A172 (cell line): ENCODE results near the gene IQCH. TPM values are rescaled to one million over a fixed set of nuclear protein-coding genes. Genes with fewer than 3 reads are reported as not detected.
A peak's percentile ranks its signal among the peaks of the same experiment; 100 is the strongest.

ENCODE experiments used
- DNase-seq: peaks from one replicate; pipeline ENCODE4 v3.0.0-alpha.2; 2015; ENCODE audit warnings: low spot score
- total RNA-seq: library from RNA; depleted of rRNA; stranded (reverse); fragments of >200 nt; shearing (Covaris generic); gene quantifications from 2 replicates; pipeline ENCODE4 v1.2.3, GENCODE V29; 2014

Gene IQCH
- total RNA-seq, 1 experiment from 2014 or later: 3.1 TPM

- peak; percentile 35 for DNase-seq
Observed at GRCh38 chr15:67501177-67501835, 246.7 kb downstream of the IQCH start.

DNA sequence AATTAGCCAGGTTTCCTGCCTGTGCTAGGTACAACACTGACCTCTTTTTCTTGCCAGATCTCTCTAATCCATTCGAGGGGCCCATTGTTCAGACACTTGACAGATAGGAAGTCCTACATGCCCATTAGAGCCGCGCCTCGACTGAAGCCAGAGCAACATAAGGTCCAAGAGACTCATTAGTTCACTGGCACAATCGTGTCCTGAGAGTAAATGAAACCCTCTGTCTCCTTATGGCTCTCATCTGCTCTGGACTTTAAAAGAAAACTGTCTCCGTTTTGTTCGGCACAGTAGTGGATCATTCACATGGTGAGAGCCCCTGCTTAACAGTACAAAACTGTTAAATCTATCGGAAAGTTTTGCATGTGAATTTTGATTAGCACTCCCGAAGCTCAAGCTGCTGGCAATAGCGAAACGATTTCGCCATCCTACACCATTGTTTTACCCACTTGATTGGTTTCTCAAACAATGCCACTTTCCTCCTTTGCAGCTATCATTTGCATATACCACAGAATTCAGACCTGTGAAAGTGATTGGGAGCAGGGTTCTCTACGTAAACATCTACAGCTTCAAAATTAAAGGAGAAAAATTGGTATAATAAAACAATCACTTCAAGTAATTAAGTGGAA, 247.4 kb downstream of the IQCH start:
- DNase-seq: no peak

- DNase-seq: peak; percentile 13
Observed at GRCh38 chr15:67504056-67504455, 249.5 kb downstream of the IQCH start.

DNA sequence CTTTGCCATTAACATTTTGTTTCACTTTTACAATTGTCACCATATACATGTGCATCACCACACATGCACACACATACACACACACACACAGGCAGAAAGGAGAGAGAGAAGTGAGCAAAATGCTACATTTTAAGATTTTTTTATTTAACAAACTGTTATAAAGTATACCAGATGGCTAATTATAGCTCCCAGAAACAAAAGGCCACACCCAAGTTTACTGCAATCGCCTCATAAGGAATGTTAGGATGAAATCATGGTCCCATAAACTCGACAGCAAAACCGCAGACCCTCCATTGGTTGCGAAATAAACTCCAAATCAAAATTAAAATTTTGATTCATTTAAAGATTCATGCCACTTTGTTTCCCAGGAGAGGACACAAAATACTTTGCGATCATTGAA, 250.2 kb downstream of the IQCH start:
- DNase-seq: peak; percentile 31

- DNase-seq: no peak
Observed at GRCh38 chr15:67505675-67506572, 251.3 kb downstream of the IQCH start.

DNA sequence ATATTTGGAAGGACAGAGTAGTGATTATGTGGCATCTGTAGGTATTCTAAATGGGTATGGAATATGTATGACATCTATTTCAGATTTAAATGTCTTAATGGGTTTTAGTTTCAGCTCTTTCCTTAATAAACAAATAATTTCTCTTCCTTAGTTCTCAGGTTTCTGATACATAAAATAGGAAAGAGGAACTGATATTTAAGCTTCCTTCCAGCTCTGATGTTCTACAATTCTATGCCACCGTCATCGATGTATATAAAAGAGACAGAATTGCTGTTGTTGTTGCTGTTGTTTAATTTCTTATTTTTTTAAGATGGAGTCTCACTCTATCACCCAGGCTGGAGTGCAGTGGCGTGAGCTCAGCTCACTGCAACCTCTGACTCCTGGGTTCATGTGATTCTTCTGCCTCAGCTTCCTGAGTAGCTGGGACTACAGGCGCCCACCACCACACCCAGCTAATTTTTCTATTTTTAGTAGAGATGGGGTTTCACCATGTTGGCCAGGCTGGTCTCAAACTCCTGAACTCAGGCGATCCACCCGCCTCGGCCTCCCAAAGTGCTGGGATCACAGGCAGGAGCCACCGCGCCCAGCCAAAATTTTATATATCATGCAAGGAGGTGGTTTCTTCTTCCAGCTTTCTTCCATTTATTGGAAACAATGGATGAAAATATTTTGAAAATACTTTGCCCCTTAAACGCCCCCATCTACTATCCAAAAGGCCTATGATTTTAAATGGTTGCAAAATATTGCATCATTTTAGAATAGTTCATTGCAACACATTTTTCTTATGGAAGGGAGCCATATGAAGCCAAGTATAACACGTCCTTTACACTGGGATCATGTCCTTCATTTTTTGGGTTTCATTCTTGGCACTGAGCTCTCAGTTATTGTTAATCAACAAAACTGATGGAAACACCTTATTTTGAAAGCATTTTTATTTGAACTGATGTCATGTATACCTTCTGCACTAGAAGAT, 252.5 kb downstream of the IQCH start:
- no peak for DNase-seq

DNA sequence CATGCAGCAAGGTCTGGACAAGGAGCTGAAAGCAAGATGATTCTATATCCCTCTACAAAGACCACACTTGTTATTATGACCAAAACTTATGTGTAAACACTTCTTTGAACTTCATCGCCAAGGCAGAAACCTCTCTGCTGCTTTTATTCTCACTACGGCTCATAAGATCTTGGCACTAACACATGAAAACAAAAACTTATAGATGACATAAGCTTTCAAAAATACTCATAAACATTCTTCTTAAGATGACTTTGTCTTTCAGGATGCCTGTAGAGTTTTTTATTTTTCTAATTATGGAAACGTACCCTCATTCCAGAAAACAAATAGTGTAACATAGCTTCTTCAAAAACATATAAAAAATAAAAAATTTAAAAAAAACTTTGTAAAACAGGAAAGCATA, 253.8 kb downstream of the IQCH start:
- DNase-seq: no peak

- no peak for DNase-seq
Observed at GRCh38 chr15:67509918-67510317, 255.3 kb downstream of the IQCH start.

DNA sequence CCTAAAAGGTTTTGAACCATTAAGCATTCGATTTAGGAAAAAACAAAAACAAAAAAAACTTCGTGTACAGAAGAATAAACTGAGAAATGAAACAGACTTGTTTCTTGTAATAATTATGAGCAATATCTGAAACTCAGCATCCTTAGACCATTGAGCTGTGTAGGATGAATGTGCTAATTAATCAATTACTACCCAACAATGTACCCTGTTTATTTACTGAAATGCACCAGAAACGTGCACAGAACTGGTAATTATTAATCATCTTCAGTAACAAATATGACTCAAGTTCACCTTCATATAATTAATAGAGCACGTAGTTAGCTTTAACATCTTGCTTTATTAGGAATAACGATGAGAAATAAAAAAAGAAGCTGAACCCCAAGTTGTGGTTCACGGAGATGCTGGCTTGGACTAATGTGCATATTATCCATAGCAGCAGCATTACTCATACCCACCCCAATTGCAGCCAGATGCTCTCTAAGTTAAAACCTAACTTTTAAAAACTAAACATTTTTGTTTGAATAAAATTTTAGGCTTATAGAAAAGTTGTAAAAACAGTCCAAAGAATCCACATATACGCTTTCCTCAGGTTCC, 256.1 kb downstream of the IQCH start:
- DNase-seq: peak; percentile 62

GRCh38 chr15:67511606-67512005, 257.0 kb downstream of the IQCH start:
- DNase-seq: no peak

DNA sequence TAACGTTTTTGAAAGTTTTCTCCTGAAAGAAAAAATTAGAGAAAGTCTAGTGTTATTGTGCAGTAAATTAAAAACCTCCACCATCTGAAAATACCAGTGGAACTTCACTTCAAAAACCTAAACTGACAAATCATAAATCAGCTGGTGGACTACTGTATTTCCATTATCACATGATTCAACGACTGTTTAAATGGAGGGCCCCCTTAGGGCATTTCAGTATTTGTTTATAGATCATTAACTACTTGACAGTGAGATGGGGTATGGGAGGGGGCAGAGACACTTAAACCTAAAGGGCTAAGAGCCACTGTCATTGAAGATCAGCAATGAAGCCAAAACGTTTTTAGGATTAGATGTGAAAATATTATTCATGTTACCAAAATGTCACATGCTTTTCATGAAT, 257.6 kb downstream of the IQCH start:
- DNase-seq: no peak

DNA sequence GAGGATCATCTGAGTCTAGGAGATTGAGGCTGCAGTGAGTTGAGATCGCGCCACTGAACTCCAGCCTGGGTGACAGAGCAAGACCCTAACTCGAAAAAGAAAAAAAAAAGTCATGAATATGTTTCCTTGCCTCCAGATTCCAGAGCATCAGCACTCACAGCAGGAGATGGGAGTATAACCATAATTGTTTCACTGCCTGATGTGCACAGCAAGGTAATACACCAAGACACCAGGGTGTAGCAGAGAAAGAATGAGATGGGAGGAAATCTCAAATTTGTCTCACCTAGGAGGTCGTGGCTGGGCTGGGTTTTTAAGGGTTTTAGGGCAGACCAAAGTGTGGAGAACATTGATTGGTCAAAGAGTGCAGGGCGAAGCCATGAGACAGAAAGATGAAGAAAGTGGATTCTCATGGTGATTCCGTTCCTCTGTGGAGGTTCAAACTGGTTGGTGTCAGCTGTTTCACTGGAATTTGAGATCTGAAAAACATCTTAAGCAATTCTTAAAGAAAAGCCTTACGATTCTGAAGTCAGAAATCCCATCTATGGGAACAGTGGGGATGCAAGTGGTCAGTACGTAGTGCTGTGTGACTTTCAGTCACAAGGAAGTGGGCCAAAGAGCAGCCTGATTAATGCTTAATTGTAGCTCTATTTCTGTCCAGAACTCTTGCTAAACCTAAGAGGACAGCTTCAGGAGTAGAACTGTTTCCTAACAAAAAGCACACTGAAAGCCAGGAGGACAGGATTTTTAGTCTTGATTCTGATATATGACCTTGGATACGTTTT, 258.5 kb downstream of the IQCH start:
- DNase-seq: no peak

DNA sequence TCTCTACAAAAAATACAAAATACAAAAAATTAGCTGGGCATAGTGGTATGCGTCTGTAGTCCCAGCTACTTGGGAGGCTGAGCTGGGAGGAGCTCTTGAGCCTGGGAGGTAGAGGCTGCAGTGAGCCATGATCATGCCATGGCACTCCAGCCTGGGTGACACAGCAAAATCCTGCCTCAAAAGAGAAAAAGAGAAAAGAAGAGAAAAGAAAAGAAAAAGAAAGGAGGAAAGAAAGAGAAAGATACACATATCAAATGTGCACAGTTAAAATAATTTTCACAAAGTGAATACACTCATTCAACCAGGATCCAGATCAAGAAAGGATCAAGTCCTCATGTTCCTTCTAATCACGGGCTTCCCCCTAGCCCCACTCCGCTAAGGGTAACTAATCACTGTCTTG, 260.5 kb downstream of the IQCH start:
- DNase-seq: no peak

DNA sequence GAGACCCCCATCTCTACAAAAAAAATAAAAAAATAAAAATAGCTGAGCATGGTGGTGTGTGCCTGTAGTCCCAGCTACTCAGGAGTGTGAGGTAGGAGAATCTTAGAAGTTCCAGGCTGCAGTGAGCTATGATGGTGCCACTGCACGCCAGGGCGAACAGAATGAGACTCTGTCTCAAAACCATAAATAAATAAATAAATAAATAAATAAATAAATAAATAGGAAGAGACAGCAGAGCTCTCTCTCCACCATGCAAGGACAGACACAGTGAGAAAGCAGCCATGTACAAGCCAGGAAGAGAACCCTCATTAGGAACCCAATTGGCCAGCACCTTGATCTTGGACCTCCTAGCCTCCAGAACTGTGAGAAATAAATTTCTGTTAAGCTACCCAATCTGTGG, 261.0 kb downstream of the IQCH start:
- no peak for DNase-seq

DNA sequence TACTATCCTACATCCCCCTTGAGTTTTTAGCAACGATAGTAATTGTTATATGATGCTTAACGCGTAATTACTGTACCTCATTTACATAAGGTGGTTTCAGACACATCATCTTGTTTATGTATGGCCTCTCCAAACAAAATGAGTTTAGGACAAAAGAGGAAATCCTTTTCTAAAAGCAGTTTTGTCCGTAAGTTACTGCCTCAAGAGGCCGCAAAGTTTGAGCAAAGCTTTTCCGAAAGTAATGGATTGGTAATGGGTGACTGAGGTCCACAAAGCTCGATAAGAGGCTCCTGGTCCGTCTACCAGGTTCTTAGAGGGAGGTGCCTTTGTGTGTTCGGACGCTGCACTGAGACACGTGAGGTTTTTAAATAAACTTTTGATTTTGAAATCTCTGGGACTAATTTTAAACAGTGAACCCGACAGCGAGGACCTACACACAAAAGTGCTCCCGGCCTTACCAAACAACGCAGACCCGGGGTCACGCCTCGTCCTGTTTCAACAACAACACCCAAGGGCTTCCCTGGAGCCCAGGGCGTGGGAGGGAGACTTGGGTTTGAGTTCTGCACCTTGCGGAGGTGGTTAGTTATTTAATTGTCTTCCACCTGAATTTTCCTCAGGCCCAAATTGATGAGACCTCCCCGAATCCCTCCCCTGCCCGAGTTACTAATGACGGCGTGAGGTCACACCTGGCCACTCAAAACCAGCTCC, 265.9 kb downstream of the IQCH start:
- no peak for DNase-seq

DNA sequence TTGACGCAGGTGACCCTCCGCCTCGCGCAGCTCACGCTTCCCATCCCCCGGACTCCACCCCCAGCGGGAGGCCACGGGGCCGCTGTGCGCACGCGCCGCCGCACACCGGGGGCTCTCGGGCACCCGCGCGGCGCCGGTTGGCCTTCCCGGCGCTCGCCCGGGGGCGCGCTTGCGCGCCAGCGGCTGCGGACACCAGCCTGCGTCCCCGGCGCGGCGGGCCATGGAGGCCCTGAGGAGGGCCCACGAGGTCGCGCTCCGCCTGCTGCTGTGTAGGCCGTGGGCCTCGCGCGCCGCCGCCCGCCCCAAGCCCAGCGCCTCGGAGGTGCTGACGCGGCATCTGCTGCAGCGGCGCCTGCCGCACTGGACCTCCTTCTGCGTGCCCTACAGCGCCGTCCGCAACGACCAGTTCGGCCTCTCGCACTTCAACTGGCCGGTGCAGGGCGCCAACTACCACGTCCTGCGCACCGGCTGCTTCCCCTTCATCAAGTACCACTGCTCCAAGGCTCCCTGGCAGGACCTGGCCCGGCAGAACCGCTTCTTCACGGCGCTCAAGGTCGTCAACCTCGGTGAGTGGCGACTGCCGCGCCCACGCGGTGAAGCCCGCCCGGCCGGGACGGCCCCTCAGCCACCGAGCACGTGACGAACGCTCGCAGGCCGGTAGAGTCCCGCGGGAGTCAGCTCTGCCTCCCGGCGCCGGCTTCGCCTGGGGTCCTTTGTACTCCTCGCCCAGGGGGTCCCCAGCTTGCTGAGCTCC, 266.6 kb downstream of the IQCH start, which contains the start of gene C15orf61:
Gene C15orf61 (plus strand): TSS at position 103 of the 754 bp plus-strand sequence. CDS start 118 bp downstream, at position 221.
- DNase-seq: peak; percentile 45

DNA sequence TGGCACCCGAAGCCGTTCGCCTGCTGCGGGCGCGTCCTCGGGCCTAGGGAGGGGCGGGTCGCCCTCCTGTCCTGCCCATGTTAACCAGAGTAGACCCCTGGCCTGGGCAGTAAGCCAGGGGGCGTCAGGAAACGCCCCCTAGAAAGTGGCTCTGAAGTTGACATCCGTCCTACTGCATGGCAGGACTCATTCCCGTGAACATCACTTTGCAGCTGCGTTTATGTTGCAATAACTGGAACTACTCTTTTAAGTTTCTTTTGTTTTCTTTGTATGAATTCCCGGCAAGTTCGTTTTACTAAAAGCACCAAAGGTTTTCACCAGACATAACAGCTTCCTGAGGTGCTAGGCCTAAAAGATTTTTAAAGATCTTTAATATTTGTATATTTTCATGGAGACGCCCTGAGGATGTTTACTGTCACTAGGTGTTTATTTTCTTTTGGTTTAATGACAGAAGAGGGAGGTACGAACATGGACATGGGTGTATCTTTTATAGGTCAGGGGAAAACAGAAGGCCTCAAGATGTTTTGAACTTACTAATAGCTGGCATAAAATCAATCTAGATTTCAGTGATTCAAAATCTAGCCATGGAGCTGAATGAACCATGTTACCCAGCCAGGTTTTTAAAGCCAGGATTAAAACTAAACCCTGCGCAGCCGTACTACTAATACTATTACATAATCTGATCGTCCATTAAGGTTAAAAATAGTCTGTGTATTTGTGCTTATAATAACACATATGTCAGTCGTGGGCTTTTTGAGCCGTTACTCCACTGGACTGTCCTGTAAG, 267.4 kb downstream of the IQCH start:
- DNase-seq: no peak

DNA sequence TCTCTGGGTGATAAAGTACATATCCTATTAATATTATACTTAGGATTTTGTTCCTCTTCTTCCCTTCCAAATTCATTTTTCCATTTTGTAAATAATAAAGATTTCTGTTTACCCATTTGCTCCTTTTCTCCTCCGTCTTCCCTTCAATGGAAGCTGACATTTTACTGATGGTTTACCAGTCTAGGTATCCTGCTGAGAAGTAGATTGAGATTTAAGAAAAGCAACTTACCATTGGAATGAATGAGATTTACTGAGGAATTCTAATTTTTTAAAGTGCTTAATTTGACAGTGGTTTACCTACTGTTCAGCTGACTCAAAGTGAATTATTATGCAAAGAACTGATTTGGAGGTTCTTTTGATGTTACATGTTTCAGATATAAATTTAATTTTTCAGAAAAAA, 268.7 kb downstream of the IQCH start:
- no peak for DNase-seq
